HepG2 (cell line): ENCODE data around the gene GPC3. TPM values are rescaled to one million over a fixed set of nuclear protein-coding genes. Genes with fewer than 3 reads are reported as not detected.
A peak's percentile ranks its signal among the peaks of the same experiment; 100 is the strongest.

Experiments
- ARID3A ChIP-seq: IDR thresholded peaks from 2 replicates; pipeline ENCODE4 v1.6.1; 2012; ENCODE audit warnings: low read depth, low read length, improper control_type of control experiment
- CEBPB ChIP-seq: IDR thresholded peaks from 2 replicates; pipeline ENCODE4 v1.6.1; 2011; ENCODE audit warnings: low read depth, low read length, improper control_type of control experiment, borderline replicate concordance
- CREB3 ChIP-seq: sonication (generic); formaldehyde crosslinking; IDR thresholded peaks from 2 replicates; pipeline ENCODE4 v1.5.0; 2020; ENCODE audit warnings: missing genetic modification reagents
- GABPA ChIP-seq, 2 experiments: IDR thresholded peaks; 2 replicates each; pipeline ENCODE4 v1.6.1; 2011 to 2016; ENCODE audit warnings: low read depth in 2 of 2, low read length in 1 of 2, missing biosample characterization in 1 of 2, missing genetic modification characterization in 1 of 2
- GATAD2A ChIP-seq: IDR thresholded peaks from 2 replicates; pipeline ENCODE4 v1.6.1; 2016
- HIC2 ChIP-seq: sonication (generic); formaldehyde crosslinking; IDR thresholded peaks from 2 replicates; pipeline ENCODE4 v1.9.0; 2022; ENCODE audit warnings: low read depth, missing genetic modification reagents
- HMG20A ChIP-seq: IDR thresholded peaks from 2 replicates; pipeline ENCODE4 v1.6.1; 2016; ENCODE audit warnings: borderline replicate concordance
- NFIC ChIP-seq: IDR thresholded peaks from 2 replicates; pipeline ENCODE4 v1.6.1; 2012; ENCODE audit warnings: mild to moderate bottlenecking, low read length, inconsistent platforms
- ONECUT2 ChIP-seq: sonication (generic); formaldehyde crosslinking; IDR thresholded peaks from 2 replicates; pipeline ENCODE4 v1.4.0; 2020; ENCODE audit warnings: missing genetic modification reagents
- POLR2AphosphoS5 ChIP-seq: IDR thresholded peaks from 2 replicates; pipeline ENCODE4 v1.6.1; 2012; ENCODE audit warnings: low read depth, low read length
- PPARG ChIP-seq: conservative IDR thresholded peaks from 2 replicates; pipeline ENCODE4 v1.6.1; 2016; ENCODE audit warnings: missing biosample characterization, missing genetic modification reagents
- REXO4 ChIP-seq: sonication (generic); formaldehyde crosslinking; IDR thresholded peaks from 2 replicates; pipeline ENCODE4 v1.8.0; 2022; ENCODE audit warnings: missing genetic modification reagents, mild to moderate bottlenecking, borderline replicate concordance
- SAP130 ChIP-seq: IDR thresholded peaks from 2 replicates; pipeline ENCODE4 v1.6.1; 2016; ENCODE audit warnings: low read depth
- SOX13 ChIP-seq, 3 experiments: fragments of 450-650 bp in 1 of 3; sonication (generic) in 1 of 3; formaldehyde crosslinking in 1 of 3; IDR thresholded peaks in 2 of 3; conservative IDR thresholded peaks in 1 of 3; 2 replicates each; pipeline versions ENCODE4 v1.5.0 to v1.6.1; 2016 to 2020; ENCODE audit warnings: antibody characterized with exemption in 1 of 3, mild to moderate bottlenecking in 1 of 3, missing compliant biosample characterization in 1 of 3, missing genetic modification reagents in 1 of 3, moderate library complexity in 1 of 3
- SOX6 ChIP-seq, 2 experiments: fragments of 450-650 bp in 1 of 2; sonication (generic) in 1 of 2; formaldehyde crosslinking in 1 of 2; IDR thresholded peaks; 2 replicates each; pipeline versions ENCODE4 v1.4.0 to v1.6.1; 2017 to 2020; ENCODE audit warnings: antibody characterized with exemption in 1 of 2, mild to moderate bottlenecking in 1 of 2, missing genetic modification reagents in 1 of 2
- TBX3 ChIP-seq: fragments of 450-650 bp; IDR thresholded peaks from 2 replicates; pipeline ENCODE4 v1.6.1; 2017; ENCODE audit warnings: antibody characterized with exemption, mild to moderate bottlenecking, inconsistent platforms, borderline replicate concordance
- ZBTB8A ChIP-seq: sonication (generic); formaldehyde crosslinking; IDR thresholded peaks from 2 replicates; pipeline ENCODE4 v1.4.0; 2020; ENCODE audit warnings: mild to moderate bottlenecking, low read depth, missing genetic modification reagents, borderline replicate concordance
- ZNF616 ChIP-seq: sonication (generic); formaldehyde crosslinking; IDR thresholded peaks from 2 replicates; pipeline ENCODE4 v1.5.0; 2020; ENCODE audit warnings: low read depth, mild to moderate bottlenecking, missing genetic modification reagents
- polyA plus RNA-seq, 8 experiments: library from polyadenylated mRNA; depleted of rRNA in 3 of 8; stranded (reverse) in 7 of 8; unstranded in 1 of 8; fragments of >200 nt; fragmentation: Illumina TruSeq in 4 of 8; extraction: Trizol in 4 of 8; gene quantifications; 2 replicates each; pipeline versions ENCODE4 v1.2.1 to v1.2.3, GENCODE V29; 2011 to 2016; ENCODE audit warnings: low read depth in 4 of 8, missing spikeins in 1 of 8, mixed read lengths in 1 of 8; ENCODE audit not compliant: insufficient read depth in 1 of 8
- total RNA-seq, 5 experiments: library from RNA; depleted of rRNA; stranded (reverse); fragments of >200 nt; fragmentation: Illumina TruSeq; extraction: Trizol; gene quantifications; 2 replicates each; pipeline ENCODE4 v1.2.3, GENCODE V29; 2016; ENCODE audit warnings: low read depth in 1 of 5
- TF ChIP-seq, protein P1 (sequence below): sonication (generic); formaldehyde crosslinking; IDR thresholded peaks from 2 replicates; pipeline ENCODE4 v1.4.0; 2020; ENCODE audit warnings: missing genetic modification reagents

GPC3 gene
- total and polyA plus RNA-seq, 2 of the 13 experiments (the other 11 are each of a cell fraction or from before 2014, with no cell fraction given): 1,799 to 3,263 TPM

GRCh38 chrX:133884430-133885394 lies 100.7 kb downstream of the GPC3 start (continued):
- TF ChIP-seq, protein P1, sequence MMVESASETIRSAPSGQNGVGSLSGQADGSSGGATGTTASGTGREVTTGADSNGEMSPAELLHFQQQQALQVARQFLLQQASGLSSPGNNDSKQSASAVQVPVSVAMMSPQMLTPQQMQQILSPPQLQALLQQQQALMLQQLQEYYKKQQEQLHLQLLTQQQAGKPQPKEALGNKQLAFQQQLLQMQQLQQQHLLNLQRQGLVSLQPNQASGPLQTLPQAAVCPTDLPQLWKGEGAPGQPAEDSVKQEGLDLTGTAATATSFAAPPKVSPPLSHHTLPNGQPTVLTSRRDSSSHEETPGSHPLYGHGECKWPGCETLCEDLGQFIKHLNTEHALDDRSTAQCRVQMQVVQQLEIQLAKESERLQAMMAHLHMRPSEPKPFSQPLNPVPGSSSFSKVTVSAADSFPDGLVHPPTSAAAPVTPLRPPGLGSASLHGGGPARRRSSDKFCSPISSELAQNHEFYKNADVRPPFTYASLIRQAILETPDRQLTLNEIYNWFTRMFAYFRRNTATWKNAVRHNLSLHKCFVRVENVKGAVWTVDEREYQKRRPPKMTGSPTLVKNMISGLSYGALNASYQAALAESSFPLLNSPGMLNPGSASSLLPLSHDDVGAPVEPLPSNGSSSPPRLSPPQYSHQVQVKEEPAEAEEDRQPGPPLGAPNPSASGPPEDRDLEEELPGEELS (CRISPR knock-in tag): 0 out of 2 replicates have a peak, but pooled peaks have one; percentile 40
- TF ChIP-seq REXO4 (CRISPR knock-in tag) (no peak), CREB3 (CRISPR knock-in tag) (no peak), POLR2AphosphoS5 (peak; percentile 30; the same call in 1 of the 2 replicates), GABPA (IDR thresholded peaks at IDR 0.05; ENCODE audit: low read depth, low read length) (no peak), GABPA (CRISPR knock-in tag; IDR thresholded peaks at IDR 0.05; ENCODE audit: low read depth) (no peak), ZNF616 (CRISPR knock-in tag) (no peak), CEBPB (peak; percentile 58; the same call in 1 of the 2 replicates), GATAD2A (CRISPR knock-in tag) (peak; percentile 53; the same call in 1 of the 2 replicates), NFIC (peak; percentile 24; the same call in 1 of the 2 replicates), SOX6 (IDR thresholded peaks at IDR 0.05) (no peak), SOX6 (CRISPR knock-in tag; IDR thresholded peaks at IDR 0.05) (peak; percentile 69; the same call in 1 of the 2 replicates), TBX3 (peak; percentile 55; the same call in 1 of the 2 replicates), SAP130 (CRISPR knock-in tag) (peak; percentile 16; the same call in 1 of the 2 replicates), ONECUT2 (CRISPR knock-in tag) (peak; percentile 56; the same call in 1 of the 2 replicates), HIC2 (CRISPR knock-in tag) (no peak), PPARG (CRISPR knock-in tag) (0 out of 2 replicates have a peak, but pooled peaks have one; percentile 9), ZBTB8A (CRISPR knock-in tag) (no peak), SOX13 (IDR thresholded peaks at IDR 0.05) (no peak), SOX13 (CRISPR knock-in tag; conservative IDR thresholded peaks at IDR 0.05 in 1 of 2, IDR thresholded peaks at IDR 0.05 in 1 of 2) (peak in 1 of 2 experiments; percentile 41; a peak in 1 of 4 replicates), HMG20A (CRISPR knock-in tag) (peak; percentile 32; the same call in 1 of the 2 replicates), ARID3A (peak; percentile 59)
